Spinal cord (tissue), 10 donors: ENCODE data around the gene TBC1D26. TPM values are rescaled to one million over a fixed set of nuclear protein-coding genes. Genes with fewer than 3 reads are reported as not detected.
"Not testable (repeated sequence)": the region's sequence is repeated elsewhere in the genome, so short reads cannot be mapped to it uniquely, and the experiment has no call there.

ENCODE experiments used
- DNase-seq, 6 donors: peaks; one replicate each; pipeline versions ENCODE4 v3.0.0 to v3.0.0-alpha.2; 2013 to 2015; ENCODE audit warnings: low spot score in 6 of 6, low read depth in 4 of 6
- H3K27ac ChIP-seq: one replicate; pipeline ENCODE4 v1.5.1; 2013; ENCODE audit warnings: low read depth, low read length, control low read depth
- H3K27me3 ChIP-seq: one replicate; pipeline ENCODE4 v1.6.1; 2013; ENCODE audit warnings: low read length; ENCODE audit not compliant: control insufficient read depth, insufficient read depth
- H3K36me3 ChIP-seq: one replicate; pipeline ENCODE4 v1.6.1; 2013; ENCODE audit warnings: low read length; ENCODE audit not compliant: control insufficient read depth, insufficient read depth
- H3K4me1 ChIP-seq: one replicate; pipeline ENCODE4 v1.6.1; 2013; ENCODE audit warnings: low read length; ENCODE audit not compliant: control insufficient read depth, insufficient read depth
- H3K4me3 ChIP-seq: one replicate; pipeline ENCODE4 v1.5.1; 2013; ENCODE audit warnings: low read depth, low read length, control low read depth
- H3K9me3 ChIP-seq: one replicate; pipeline ENCODE4 v1.6.1; 2013; ENCODE audit warnings: low read length; ENCODE audit not compliant: control insufficient read depth, insufficient read depth
- WGBS: methylation state at CpG from one replicate; pipeline ENCODE4 v1.1.5; 2013; ENCODE audit warnings: missing lambda C conversion rate; ENCODE audit not compliant: insufficient coverage; 5-methylcytosine and 5-hydroxymethylcytosine counted together
- polyA plus RNA-seq, 2 donors: library from polyadenylated mRNA; unstranded; fragments of 120-200 nt; gene quantifications; one replicate each; pipeline ENCODE4 v1.2.1, GENCODE V29; 2013; ENCODE audit not compliant: insufficient read length in 2 of 2
- total RNA-seq, 2 donors: library from RNA; depleted of rRNA in 1 of 2; stranded (reverse); fragments of 120-200 nt in 1 of 2; fragments of >200 nt in 1 of 2; gene quantifications; one replicate each; pipeline versions ENCODE4 v1.2.3 to v1.2.4, GENCODE V29; 2013 to 2014
- donor health status: healthy.

The TBC1D26 gene
- total and polyA plus RNA-seq, 4 donors = 0.20 to 0.61 (median 0.32) TPM

DNA sequence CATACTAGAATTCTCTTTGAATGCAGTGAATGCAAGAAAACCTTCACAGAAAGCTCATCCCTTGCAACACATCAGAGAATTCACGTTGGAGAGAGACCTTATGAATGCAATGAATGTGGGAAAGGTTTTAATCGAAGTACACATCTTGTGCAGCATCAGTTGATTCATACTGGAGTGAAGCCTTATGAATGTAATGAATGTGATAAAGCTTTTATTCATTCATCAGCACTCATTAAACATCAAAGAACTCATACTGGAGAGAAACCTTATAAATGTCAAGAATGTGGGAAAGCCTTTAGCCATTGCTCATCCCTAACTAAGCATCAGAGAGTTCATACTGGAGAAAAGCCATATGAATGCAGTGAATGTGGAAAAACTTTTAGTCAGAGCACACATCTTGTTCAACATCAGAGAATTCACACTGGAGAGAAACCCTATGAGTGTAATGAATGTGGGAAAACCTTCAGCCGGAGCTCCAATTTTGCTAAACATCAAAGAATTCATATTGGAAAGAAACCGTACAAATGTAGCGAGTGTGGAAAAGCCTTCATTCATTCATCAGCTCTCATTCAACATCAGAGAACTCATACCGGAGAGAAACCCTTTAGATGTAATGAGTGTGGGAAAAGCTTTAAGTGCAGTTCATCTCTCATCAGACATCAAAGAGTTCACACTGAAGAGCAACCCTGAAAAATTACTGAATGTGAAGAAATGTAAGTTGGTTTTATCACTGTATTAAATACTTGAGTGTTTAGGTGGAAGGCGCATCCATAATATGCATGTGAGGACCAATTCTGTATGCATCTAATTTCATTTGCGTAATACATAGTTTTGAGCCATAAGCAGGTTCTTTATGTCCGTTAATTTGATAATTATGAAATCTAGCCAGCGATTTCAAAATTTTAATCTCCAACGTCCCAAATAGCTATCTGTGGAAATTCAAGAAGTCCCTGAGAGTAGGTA is 15.2 kb upstream of the TBC1D26 start:
- H3K27me3 ChIP-seq, H3K36me3 ChIP-seq, H3K27ac ChIP-seq, DNase-seq, H3K4me1 ChIP-seq, H3K4me3 ChIP-seq: not testable (repeated sequence)
- no CpG with 5 or more reads among the region's 11 CpGs for WGBS
- peaks cover 11% of the 10 kb centered on the region for H3K9me3 ChIP-seq

DNA sequence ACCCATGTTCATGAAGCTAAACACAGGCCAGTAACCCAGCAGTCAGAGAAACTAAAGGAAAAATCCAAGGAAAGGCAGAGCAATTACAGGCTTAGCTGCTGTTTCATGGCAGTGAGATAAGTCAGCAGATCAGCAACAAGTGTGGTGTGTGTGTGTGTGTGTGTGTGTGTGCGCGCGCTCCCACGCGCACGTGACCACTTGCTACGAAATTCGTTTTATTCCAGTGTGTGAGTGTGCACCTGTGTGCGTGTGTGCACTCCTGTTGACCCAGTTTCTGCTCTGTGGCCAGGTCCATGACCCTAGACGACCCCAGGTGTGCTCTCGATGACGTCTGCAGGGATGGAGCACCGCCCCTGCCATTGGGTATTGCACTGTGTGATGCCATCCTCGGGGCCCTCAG is 1.5 kb upstream of the TBC1D26 start:
- not testable (repeated sequence) for H3K27ac ChIP-seq, H3K4me3 ChIP-seq, H3K9me3 ChIP-seq, H3K4me1 ChIP-seq, DNase-seq, H3K27me3 ChIP-seq, H3K36me3 ChIP-seq
- no CpG with 5 or more reads among the region's 14 CpGs for WGBS

DNA sequence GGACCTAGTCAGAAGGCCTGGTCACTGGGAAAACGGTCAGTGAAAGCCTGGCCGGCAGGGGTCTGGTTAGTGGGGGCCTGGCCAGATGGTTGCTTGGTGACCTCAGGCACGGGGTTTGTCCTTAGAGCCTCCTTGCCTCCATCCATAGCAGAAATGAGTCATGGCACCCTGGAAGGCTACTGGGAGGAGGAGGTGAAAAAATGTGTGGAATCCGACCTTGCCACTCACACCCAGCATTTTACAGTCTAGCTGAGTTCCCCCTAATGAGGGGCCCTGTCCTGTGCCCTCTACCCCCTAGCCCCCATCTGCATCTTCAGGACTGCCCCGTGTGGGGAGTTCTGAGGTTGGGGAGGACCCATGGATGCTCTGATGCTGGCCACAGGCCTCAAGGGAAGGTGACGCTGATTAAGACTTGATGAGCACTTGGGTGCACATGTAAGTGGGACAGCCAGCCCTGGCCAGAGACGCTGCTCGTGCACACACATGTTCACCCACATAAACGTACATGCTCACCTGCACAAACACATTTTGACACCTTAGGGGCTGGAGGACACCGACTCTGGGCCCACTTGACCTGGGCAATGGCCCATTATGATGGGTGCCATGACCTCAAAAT is 1.2 kb downstream of the TBC1D26 start:
- not testable (repeated sequence) for H3K4me1 ChIP-seq, H3K36me3 ChIP-seq, H3K9me3 ChIP-seq, H3K27ac ChIP-seq, DNase-seq, H3K4me3 ChIP-seq, H3K27me3 ChIP-seq
- WGBS = 100% methylated on average over 3 of the region's 10 CpGs

DNA sequence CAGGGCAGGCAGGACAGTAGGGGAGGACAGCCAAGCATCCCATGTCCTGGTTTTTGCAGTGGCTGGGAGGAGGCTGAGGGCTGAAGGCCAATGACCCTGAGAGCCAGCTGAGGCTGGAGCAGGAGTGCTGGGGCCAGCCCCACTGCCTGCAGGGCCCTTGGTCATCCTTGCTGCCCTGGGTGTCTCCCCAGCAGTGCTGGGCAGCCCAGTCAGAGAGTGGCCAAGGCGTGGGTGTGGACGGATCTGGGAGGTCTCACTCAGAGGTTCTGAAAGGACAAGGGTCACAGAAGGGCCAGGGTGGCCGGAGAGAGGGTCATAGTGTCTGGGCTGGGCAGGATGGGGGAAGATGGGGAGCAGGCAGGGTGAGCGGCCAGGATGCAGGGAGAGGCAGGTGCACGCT is 4.5 kb downstream of the TBC1D26 start:
- not testable (repeated sequence) for H3K9me3 ChIP-seq, H3K27me3 ChIP-seq, H3K4me3 ChIP-seq, H3K36me3 ChIP-seq, H3K27ac ChIP-seq, DNase-seq, H3K4me1 ChIP-seq
- WGBS = 76% methylated on average over 3 of the region's 5 CpGs

DNA sequence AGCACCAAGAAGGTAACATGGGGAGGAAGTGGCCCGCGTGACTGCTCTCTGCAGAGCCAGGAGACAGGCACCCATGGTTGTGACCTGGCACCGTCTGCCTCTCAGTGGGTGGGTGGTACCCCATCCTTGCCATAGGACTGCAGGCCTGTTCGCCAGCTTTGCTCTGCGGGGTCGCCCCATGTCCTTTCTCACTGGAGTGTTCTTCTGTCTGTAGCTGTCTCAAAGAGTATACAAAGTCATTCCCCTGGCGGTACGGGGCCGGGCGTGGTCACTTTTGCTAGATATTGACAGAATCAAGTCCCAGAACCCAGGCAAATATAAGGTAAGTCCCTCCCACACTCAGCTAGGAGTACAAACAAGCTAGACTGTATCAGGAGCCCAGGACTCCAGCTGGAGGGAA is 6.0 kb downstream of the TBC1D26 start:
- H3K27ac ChIP-seq = no peak overlapping the region
- no peak for DNase-seq
- no peaks in the 10 kb centered on the region for H3K4me1 ChIP-seq
- no peaks in the 10 kb centered on the region for H3K36me3 ChIP-seq
- 97% methylated on average over 10 of the region's 10 CpGs for WGBS
- no peaks in the 10 kb centered on the region for H3K9me3 ChIP-seq
- no peak overlapping the region for H3K4me3 ChIP-seq
- no peaks in the 10 kb centered on the region for H3K27me3 ChIP-seq

DNA sequence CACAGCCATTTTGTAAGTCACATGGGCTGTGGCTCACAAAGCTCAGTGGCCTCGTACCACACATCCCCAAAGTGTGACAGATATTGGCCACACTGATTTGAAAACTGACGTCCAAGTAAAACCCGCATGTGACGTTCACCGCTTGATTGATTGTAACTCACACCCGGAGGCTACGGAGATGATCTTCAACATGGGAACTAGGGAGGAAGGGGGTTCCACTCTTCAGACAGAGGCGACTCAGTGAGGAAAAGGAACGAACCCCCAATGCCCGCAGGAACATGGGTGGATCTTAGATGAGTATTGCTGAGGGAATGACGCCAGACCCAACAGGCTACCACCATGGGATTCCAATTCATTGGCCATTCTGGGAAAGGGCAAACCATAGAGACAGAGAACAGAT is 7.2 kb downstream of the TBC1D26 start:
- not testable (repeated sequence) for H3K9me3 ChIP-seq

DNA sequence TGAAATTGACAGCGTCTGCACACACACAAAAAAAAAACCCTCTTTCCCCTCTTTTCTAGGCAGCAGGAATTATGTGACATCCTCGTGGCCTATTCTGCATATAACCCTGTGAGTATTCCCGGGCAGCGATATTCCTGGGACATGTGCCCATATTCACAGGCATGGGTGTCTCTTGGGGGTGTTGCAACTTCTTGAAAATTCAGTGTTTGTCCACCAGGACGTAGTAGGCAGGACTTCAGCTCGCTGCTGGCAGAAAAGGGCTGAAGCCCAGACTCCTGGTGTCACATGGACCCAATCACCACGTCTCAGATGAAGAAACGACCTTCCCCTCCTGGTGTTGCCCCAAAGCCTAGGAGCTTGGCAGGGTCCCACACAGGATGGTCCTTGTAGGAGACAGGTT is 8.0 kb downstream of the TBC1D26 start:
- not testable (repeated sequence) for H3K27ac ChIP-seq, H3K4me3 ChIP-seq, H3K9me3 ChIP-seq, H3K36me3 ChIP-seq, H3K4me1 ChIP-seq, H3K27me3 ChIP-seq, DNase-seq
- 90% methylated on average over 2 of the region's 8 CpGs for WGBS

More for the DNA sequence above, 7.2 kb downstream of the TBC1D26 start:
- H3K27ac ChIP-seq, H3K27me3 ChIP-seq, H3K4me1 ChIP-seq, H3K36me3 ChIP-seq, H3K4me3 ChIP-seq, DNase-seq: not testable (repeated sequence)
- 88% methylated on average over 6 of the region's 11 CpGs for WGBS

DNA sequence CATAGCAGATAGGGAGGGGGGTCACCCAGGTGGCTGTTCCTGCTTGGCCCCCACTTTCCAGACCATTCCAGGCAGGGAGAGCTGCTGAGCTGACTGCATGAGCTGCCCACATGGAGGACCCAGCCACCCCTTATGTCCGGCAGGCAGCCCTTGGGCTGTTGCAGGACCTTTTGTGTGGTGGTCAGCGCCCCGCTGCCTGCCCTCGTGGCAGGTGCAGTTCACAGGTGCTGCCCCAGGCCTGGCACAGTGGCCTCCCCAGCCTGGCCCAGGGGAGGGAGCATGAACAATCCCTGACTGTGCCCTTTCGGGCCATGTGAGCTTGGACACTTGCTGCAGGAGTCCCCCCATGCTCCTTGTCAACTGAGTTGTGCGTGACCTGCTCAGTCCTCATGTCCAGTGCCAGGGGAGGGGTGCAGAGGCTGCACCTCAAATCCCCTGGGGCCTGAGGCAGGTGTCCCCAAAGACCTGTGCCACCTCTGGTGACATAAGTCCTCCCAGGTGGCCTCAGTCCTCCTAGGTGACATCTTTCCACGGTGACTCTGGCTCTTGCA is 8.6 kb downstream of the TBC1D26 start:
- Histone ChIP-seq H3K9me3 (no peaks in the 10 kb centered on the region), H3K27ac (no peak overlapping the region), H3K27me3 (no peaks in the 10 kb centered on the region), H3K36me3 (no peaks in the 10 kb centered on the region), H3K4me3 (no peak overlapping the region), H3K4me1 (peaks cover 7% of the 10 kb centered on the region)
- 91% methylated on average over 7 of the region's 7 CpGs for WGBS
- DNase-seq = no peak

DNA sequence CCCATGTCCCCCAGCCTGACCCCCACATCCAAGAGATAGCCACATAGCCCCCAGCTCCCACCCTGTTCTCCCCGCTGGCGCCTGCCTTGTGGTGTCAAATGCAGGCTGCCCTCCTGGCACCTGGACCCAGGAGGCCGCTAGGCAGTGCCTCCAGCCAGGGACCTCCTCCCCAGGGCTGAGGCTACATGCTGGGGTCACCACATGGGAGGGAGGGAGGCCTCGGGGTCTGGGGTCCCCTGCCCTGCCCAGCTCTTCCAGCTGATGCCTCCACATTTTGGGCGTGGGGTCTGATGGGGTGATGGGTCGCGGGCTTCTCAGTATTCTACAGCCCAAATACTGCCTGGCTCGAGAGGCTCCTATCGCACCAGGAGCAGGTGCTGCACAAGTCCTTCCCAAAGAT is 9.5 kb downstream of the TBC1D26 start:
- no peak for DNase-seq
- 99% methylated on average over 8 of the region's 9 CpGs for WGBS

More for the DNA sequence above, 9.5 kb downstream of the TBC1D26 start:
- H3K9me3 ChIP-seq = no peaks in the 10 kb centered on the region
- no peak overlapping the region for H3K27ac ChIP-seq
- no peak overlapping the region for H3K4me3 ChIP-seq
- no peaks in the 10 kb centered on the region for H3K36me3 ChIP-seq
- H3K4me1 ChIP-seq = peaks cover 7% of the 10 kb centered on the region
- H3K27me3 ChIP-seq = no peaks in the 10 kb centered on the region
